Stimulated activated CD8-positive, alpha-beta memory T cell treated with anti-CD3 and anti-CD28 coated beads, Interleukin-15, amount 100 ng/mL, for 24 hours (primary cell): ENCODE measurements around the gene TM2D3.

Source experiments
- DNase-seq: peaks from one replicate; pipeline ENCODE4 v3.0.0-alpha.2; 2020; ENCODE audit warnings: low read depth

Gene TM2D3

GRCh38 chr15:101621961-101622360 lies 30.2 kb downstream of the TM2D3 start:
- no peak for DNase-seq

DNA sequence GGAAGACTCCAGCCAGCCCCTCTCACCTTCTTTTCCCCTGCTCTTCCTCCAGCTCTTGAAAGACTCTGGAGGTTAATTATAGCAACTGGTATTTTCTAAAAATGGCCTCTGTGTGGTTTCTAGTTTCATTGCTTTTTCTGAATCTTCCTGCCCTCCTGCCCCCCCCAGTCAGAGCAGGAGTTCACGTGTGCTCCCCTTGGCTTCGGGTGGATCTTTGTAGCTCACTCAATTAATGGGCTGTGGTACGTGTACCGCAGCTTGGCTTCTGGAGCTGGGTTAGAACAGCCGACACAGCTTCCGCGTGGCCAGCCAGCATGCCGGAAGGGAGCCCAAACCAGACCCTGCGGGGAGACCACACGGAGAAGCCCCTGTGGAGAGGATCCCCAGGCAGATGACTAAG lies 31.5 kb downstream of the TM2D3 start:
- no peak for DNase-seq

DNA sequence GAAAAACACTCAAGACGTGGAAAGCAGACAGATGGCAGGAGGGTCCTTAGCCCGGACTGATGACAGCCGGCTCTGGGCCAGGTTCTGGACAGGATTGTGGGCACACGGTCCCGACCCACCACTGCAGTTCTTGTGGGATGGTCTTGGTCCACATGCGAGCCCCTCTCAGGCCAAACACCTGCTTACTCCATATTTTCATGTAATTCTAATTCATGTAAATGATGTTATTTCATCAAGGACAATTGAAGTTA lies 32.6 kb downstream of the TM2D3 start:
- no peak for DNase-seq

DNA sequence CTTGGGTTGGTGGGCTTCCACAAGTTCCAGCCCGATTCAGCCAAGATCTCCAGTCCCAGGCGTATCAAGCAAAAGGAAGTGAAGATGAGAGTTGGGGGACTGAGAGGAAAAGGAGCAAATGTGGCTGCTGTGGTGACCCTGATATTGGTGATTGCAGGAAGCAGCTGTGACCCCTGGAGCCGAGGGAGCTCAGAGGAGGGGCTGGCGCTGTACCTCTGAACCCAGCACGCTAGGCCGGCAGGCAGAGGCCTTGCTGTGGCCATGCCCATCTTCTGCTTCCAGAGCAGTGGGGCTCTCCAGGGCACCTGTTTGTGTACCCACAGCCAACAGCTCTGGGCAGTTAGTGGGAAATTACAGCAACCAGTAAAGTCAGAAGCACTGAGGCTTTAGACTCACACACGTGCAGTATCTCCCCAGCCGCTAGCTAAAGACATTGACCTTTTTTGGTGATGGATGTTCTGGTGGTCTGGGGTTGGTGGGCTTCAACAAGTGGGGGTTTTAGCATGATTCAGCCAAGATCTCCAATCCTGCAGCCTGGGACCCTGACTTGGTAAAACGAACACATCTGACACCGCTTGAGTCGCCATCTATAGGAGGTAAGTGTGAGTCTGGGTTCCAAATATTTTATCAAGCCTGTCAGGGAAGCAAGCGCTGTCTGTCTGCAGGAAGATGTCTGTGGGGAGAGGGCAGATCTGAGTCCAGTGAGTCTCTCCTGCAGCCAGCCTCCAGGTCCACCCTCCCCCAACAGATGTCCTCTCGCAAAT lies 33.1 kb downstream of the TM2D3 start:
- DNase-seq = no peak

GRCh38 chr15:101618076-101618475 lies 34.1 kb downstream of the TM2D3 start:
- no peak for DNase-seq

DNA sequence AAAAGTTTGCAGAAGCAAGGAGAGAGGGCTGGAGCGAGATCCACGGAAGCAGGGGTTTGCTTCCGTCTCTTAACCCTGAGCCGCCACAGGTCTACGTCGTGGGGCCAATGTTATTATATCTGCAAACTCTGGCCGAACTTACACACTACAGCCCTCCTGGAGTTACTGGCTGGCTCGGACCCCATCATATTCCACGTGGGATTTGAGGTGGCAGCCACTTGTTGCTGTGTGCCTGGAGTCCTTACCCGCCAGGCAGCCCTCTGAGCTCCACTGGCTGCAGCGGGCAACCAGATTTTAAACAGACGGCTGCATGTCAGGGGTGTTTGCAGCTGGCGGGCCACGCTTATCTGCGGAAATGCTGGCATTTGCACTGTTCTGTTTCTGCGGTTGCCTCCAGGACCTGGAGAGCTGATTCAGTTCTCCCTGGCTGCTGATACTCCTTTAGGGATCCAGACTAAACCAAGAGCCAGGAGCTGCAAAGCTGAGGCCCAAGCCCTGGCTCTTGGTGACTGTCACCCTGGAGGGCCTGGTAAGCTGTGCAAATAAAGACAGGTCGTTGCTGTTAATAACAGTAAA lies 34.7 kb downstream of the TM2D3 start:
- no peak for DNase-seq

DNA sequence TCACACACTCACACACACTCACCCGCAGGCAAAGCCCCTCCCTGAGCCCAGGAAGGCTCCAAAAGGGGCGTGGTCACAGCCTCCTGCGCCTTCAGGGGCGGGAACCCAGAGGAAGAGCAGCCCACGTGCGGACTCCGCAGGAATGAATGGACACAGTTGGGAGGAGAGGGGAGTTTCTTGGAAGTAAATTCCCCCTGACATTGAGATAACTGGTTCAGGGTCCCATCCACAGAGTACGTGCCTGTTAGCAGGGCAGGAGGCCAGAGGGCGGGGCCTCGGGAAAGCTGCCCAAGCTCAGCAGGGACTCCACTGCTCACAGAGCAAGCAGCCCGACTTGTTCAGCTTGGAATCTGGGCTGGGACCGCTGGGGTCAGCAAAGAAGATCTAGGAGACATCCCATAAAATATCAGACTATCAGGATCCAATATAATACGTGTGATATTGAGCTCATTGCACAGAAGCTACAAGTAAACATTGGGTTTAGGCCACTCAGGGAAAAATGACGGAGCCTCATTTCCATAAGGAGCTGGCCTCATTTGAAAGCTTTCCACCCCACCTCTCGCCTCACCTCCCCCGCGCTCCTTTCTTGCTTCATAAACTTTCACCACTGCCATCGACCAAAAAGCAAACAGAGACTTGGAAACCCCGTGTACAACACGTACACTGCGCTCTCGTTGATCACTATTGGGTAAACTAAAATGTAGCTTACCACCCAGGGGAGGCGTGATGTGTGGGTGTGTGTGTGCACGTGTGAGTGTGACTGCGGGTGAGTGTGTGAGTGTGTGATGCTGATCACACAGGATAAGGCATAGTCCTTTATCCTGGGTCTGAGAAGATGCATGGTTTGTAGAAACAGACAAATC lies 36.0 kb downstream of the TM2D3 start:
- DNase-seq = no peak

GRCh38 chr15:101615414-101615985 lies 36.7 kb downstream of the TM2D3 start:
- DNase-seq = no peak

DNA sequence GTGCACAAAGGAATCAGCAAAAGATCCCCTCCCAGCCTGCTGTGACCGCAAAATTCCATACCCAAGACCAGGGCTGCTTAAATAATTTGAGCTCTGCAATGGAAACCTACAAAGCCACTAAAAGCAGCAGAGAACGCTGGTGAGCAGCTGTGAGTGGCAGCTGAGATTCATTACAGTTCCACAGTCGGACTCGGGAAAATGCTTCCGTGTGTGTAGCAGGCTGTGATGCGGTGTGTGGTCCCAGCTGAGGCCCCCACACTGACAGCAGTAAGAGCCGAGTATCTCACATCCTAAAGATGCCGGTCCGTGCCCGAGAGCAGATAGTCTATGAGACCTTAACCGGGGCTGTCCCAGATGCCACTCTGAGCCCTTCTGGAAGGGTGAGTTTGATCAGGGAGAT lies 37.4 kb downstream of the TM2D3 start:
- no peak for DNase-seq

DNA sequence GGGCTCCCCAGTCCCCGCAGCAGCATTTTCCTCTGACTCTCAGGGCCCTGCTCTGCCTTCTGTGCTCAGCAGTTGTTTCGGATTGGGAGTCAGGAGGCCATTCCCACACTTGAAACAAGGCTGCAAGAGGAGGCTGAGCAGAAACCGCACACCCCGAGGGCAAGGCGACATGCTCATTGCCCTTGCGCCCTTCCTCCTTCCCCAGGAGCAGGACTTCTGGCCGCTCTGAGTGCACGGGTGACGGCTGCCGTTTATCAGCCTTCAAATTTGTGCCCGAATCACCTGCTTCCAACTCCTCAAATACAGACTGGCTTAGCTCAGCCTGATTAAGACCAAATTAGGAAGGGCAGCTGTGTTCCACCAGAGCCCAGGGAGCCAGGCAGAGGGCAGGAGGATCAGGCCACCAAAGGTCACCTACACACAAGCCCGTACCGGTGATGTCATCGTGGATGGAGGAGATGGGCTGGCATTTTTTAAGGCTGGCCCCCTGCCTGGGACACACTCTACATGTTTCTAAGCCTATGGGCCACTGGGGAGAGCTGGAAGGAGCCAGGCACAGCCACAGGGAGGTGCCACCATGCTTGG lies 38.1 kb downstream of the TM2D3 start:
- DNase-seq = no peak

DNA sequence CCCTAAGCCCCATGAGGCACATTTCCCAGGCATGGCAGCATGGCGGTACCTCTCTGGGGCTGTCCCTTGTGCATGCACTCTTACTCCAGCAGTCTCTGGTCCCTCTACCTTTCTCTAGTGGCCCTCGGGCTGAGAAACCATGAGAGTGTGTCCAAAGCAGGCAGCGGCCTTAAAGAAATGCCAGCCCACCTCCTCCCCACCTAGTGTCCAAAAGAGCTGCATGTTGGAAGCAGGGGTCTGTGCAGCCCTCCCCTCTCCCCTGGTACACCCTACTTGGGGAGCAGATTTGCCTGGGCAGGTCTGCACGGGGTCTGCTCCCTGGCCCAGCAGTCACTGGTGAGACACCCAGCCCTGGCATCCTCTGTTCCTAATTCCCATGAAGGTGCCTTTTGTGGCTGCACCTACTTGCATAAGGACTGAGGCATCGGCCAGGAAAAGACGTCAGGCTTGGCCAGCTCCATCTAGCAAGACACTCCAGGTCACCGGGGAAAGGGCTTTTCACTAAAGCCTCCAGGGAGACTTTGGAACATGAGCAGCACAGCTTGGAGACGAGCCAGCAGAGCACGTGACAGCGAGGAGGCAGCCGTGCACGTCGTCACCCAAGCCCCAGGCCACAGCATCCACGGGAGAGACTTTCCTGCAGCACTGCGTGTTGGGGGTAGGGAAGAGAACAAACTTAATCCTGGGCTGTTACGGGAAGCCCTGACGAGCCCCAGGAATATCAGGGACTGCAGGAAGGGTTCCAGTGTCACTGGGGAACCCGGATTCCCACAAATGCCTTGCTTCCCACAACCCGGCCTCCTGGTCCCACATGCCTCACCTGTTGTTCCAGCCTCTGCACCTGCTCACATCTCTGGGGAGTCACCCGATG lies 38.8 kb downstream of the TM2D3 start:
- no peak for DNase-seq

DNA sequence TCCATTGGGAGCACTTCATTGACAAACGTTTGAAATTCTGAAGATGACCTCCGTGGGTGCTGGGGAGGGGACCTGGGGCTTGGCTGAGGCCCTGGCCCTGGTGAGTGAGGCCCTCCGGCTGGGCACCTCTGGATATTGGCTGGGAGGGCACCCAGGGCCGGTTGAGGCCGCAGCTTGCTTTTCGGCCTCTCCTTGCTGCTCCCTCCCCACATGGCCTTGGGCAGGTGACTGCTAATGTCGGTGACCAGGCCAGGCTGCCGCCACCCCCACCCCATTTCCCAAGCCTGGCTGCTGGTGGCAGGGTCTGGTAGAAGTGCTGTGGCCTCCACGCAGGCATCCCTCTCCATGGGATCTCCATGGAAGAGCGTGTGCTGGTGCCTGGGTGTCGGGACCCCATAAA lies 39.5 kb downstream of the TM2D3 start:
- DNase-seq = no peak

GRCh38 chr15:101611580-101612299 lies 40.4 kb downstream of the TM2D3 start:
- no peak for DNase-seq

GRCh38 chr15:101611007-101611406 lies 41.2 kb downstream of the TM2D3 start:
- DNase-seq = no peak

GRCh38 chr15:101610611-101611000 lies 41.6 kb downstream of the TM2D3 start:
- DNase-seq = no peak

DNA sequence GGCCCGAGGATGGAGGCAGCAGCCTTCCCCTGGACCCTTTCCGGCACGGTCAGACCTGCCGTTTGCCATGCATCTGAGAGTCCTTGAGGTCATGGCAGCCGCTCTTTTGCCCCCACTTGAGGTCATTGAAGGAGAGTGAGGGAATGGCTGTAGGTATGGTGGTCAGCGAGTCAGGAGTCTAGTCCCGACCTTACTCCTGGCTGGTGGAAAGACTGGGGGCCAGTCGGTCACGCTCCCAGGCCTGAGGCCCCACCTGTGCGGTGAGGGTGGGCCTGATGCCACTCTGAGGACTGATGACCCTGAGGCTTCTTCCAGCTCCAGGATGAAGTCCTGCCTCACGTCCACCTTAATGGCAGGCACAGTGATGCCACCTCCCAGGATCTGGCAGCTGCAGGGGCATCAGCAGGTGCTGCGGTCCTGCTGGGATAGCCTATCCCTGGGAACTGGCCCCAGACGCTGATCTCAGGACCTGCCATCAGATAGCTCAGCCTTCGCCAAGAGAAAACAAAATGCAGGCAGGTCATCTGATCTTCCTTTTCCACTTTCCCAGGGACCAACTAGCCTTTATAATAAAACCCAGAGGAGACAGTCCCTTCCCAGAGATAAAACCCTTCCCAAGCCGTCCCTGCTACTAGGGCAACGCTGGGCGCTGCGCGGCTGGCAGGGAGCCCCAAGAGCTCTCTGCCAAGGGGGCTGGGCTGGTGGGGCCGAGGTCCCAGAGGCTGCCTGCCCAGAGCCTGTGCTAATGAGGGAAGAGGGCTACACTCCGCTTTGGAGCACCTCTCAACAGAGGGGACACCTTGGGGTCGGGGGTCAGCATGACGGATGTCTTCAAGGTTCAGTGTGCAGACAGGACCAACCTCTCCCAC lies 42.2 kb downstream of the TM2D3 start:
- DNase-seq = no peak

DNA sequence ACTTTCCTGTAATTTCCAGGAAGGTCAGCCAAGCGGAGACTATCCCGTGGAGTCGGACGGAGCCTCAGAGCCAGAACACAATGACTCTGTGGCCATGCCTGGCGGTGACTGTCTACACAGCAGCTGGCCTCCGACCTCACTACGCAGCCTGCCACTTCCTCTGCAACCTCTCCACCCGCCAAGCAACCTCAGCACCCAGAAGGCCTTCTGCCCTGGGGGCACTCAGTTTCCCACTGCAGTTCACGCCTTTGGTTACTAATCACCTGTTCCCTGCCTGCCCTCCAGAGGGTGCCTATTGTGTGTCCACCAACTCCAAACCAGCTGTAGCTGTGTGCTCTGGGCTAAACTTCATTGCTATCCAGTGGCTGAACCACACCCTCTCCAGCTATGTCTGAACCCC lies 44.0 kb downstream of the TM2D3 start:
- no peak for DNase-seq

DNA sequence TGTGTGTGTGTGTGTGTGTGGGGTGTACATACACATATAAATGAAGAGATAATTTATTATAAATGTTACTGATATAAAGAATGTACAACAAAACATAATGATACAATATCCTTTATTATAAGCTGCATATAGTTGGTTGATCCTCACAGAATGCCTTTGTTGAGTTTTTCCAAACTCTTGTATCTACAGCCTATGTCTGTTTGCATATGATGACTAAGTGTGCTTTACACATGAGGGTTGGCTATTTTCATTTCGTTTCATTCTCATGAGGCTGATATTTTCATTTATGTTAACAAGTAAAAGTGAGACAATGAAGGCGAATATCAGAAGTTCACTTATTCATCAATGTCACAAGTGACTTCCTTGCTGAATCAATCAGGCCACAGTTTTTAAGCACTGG lies 45.1 kb downstream of the TM2D3 start:
- no peak for DNase-seq

DNA sequence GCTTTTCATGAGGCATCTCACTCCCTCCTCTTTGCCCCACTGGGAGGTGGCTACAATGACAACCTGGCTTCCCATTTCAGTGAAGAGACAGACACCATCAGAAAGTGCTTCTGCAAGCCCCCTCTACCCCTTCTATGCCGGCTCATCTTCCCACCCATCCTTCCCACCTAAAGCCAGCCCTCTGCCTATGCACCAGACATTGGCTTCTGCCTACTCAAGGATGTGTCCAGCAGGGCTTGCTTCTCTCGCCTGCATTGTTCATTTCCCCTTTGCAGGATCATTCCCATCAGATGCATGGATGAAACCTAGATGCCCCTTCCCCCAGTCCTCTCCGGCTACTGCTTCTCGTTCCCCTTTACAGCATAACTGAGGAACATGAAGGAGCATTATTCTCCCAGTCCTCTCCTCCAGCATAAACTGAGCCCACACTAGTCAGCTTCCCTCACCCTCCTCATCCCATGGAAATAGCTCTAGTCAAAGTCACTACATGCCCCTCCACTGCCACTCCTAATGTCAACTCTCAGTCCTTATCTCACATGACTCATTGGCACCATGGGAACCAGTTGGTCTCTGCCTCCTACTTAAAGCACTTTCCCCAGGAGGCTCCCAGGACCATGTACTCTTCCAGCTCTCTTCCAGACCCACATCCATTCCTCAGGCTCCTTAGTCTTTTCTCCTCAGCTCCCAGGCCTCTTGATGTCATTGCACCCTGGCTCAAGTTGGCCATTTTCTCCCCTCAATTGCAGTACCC lies 47.9 kb downstream of the TM2D3 start:
- no peak for DNase-seq
